ENCODE measurements around the gene RFTN2.
A peak's percentile ranks its signal among the peaks of the same experiment; 100 is the strongest.
"Not testable (repeated sequence)": the region's sequence is repeated elsewhere in the genome, so short reads cannot be mapped to it uniquely, and the experiment has no call there.

The RFTN2 gene

GRCh38 chr2:197675246-197675645 lies at the start of gene RFTN2:
RFTN2 (minus strand) TSS chr2:197675587; CDS start chr2:197675458, 129 bp downstream.
- DNase-seq (ENCODE audit: low spot score): no peak

- no peak for DNase-seq (ENCODE audit: low spot score)
These were observed 42.5 kb upstream of the RFTN2 start for GRCh38 chr2:197717863-197718262.

GRCh38 chr2:197713271-197713670 lies 37.9 kb upstream of the RFTN2 start:
- DNase-seq (ENCODE audit: low spot score): no peak

- DNase-seq (ENCODE audit: low spot score): no peak
These were observed 36.2 kb upstream of the RFTN2 start for GRCh38 chr2:197711578-197711977.

- DNase-seq (ENCODE audit: low spot score): no peak
These were observed 35.1 kb upstream of the RFTN2 start for GRCh38 chr2:197710424-197711042.

- DNase-seq (ENCODE audit: low spot score): not testable (repeated sequence)
These were observed 33.8 kb upstream of the RFTN2 start for GRCh38 chr2:197709140-197709539.

- DNase-seq (ENCODE audit: low spot score): no peak
These were observed 32.9 kb upstream of the RFTN2 start for GRCh38 chr2:197708331-197708730.

GRCh38 chr2:197707316-197708213 lies 32.2 kb upstream of the RFTN2 start:
- DNase-seq (ENCODE audit: low spot score): no peak

- DNase-seq (ENCODE audit: low spot score): no peak
These were observed 31.4 kb upstream of the RFTN2 start for GRCh38 chr2:197706839-197707207.

GRCh38 chr2:197705912-197706838 lies 30.8 kb upstream of the RFTN2 start:
- DNase-seq (ENCODE audit: low spot score): peak; percentile 51

- peak; percentile 95 for DNase-seq (ENCODE audit: low spot score)
These were observed 29.9 kb upstream of the RFTN2 start, which contains the start of gene MARS2 for GRCh38 chr2:197705121-197705911. MARS2 (plus strand) TSS chr2:197705369; CDS start chr2:197705406, 37 bp downstream.

- no peak for DNase-seq (ENCODE audit: low spot score)
These were observed 29.2 kb upstream of the RFTN2 start for GRCh38 chr2:197704434-197705120.

- no peak for DNase-seq (ENCODE audit: low spot score)
These were observed 25.6 kb upstream of the RFTN2 start for GRCh38 chr2:197700960-197701359.

- not testable (repeated sequence) for DNase-seq (ENCODE audit: low spot score)
These were observed 24.3 kb upstream of the RFTN2 start for GRCh38 chr2:197699724-197700123.

GRCh38 chr2:197696571-197696970 lies 21.2 kb upstream of the RFTN2 start:
- not testable (repeated sequence) for DNase-seq (ENCODE audit: low spot score)

GRCh38 chr2:197695971-197696370 lies 20.6 kb upstream of the RFTN2 start:
- DNase-seq (ENCODE audit: low spot score): not testable (repeated sequence)

GRCh38 chr2:197695206-197695605 lies 19.8 kb upstream of the RFTN2 start:
- not testable (repeated sequence) for DNase-seq (ENCODE audit: low spot score)

- DNase-seq (ENCODE audit: low spot score): no peak
These were observed 2.1 kb upstream of the RFTN2 start for GRCh38 chr2:197677483-197677882.

GRCh38 chr2:197677056-197677455 lies 1.7 kb upstream of the RFTN2 start:
- DNase-seq (ENCODE audit: low spot score): no peak

- no peak for DNase-seq (ENCODE audit: low spot score)
These were observed 363 bp upstream of the RFTN2 start for GRCh38 chr2:197675711-197676188.

- DNase-seq (ENCODE audit: low spot score): no peak
These were observed 796 bp downstream of the RFTN2 start for GRCh38 chr2:197674591-197674990.
